Osteoblast (primary cell): ENCODE data around the gene LRFN5. TPM values are rescaled to one million over a fixed set of nuclear protein-coding genes. Genes with fewer than 3 reads are reported as not detected.

ENCODE experiments used
- DNase-seq: peaks from one replicate; pipeline ENCODE4 v3.0.0; 2011; ENCODE audit warnings: low spot score, mixed read lengths; ENCODE audit not compliant: insufficient read length; ENCODE audit errors: missing footprints
- H2AFZ ChIP-seq: 2 replicates; pipeline ENCODE4 v1.6.0; 2011; ENCODE audit warnings: mild to moderate bottlenecking, low read length
- H3K27ac ChIP-seq: 2 replicates; pipeline ENCODE4 v1.5.1; 2011; ENCODE audit warnings: mild to moderate bottlenecking, low read depth, low read length, moderate library complexity
- H3K27me3 ChIP-seq: 2 replicates; pipeline ENCODE4 v1.6.0; 2012; ENCODE audit warnings: mild to moderate bottlenecking, control low read depth, inconsistent platforms, low read length, moderate library complexity; ENCODE audit not compliant: insufficient read depth
- H3K36me3 ChIP-seq: 2 replicates; pipeline ENCODE4 v1.5.1; 2011; ENCODE audit warnings: mild to moderate bottlenecking, low read length, control low read depth, moderate library complexity; ENCODE audit not compliant: insufficient read depth
- H3K4me1 ChIP-seq: 2 replicates; pipeline ENCODE4 v1.5.1; 2011; ENCODE audit warnings: mild to moderate bottlenecking, low read length, control low read depth, moderate library complexity; ENCODE audit not compliant: insufficient read depth
- H3K4me2 ChIP-seq: 2 replicates; pipeline ENCODE4 v1.6.0; 2011; ENCODE audit warnings: mild to moderate bottlenecking, low read length; ENCODE audit not compliant: insufficient read depth
- H3K4me3 ChIP-seq: fragments of 200-600 bp; sonication (generic); 3 replicates; pipeline ENCODE4 v1.5.1; 2012; ENCODE audit warnings: mild to moderate bottlenecking, low read length, inconsistent platforms; ENCODE audit not compliant: insufficient read depth
- H3K79me2 ChIP-seq: 2 replicates; pipeline ENCODE4 v1.6.0; 2012; ENCODE audit warnings: mild to moderate bottlenecking, low read length, control low read depth, inconsistent platforms; ENCODE audit not compliant: insufficient read depth
- H3K9me3 ChIP-seq: 2 replicates; pipeline ENCODE4 v1.5.1; 2011; ENCODE audit warnings: low read depth, low read length, control low read depth
- H4K20me1 ChIP-seq: 2 replicates; pipeline ENCODE4 v1.6.0; 2012; ENCODE audit warnings: mild to moderate bottlenecking, low read length, control low read depth; ENCODE audit not compliant: insufficient read depth
- CTCF ChIP-seq: IDR thresholded peaks from 2 replicates; pipeline ENCODE4 v1.5.1; 2011; ENCODE audit warnings: mild to moderate bottlenecking, low read depth, low read length, moderate library complexity; ENCODE audit errors: extremely low read depth
- total RNA-seq: library from RNA; depleted of rRNA; stranded (reverse); fragments of >200 nt; gene quantifications from 2 replicates; pipeline ENCODE4 v1.2.3, GENCODE V29; 2012

The LRFN5 gene
- total RNA-seq, 1 donor = 0.36 TPM

- TF ChIP-seq CTCF = no peak
- no peaks in the 10 kb centered on the region for H3K9me3 ChIP-seq
- H4K20me1 ChIP-seq = no peaks in the 10 kb centered on the region
- no peak overlapping the region for H3K27ac ChIP-seq
- no peak overlapping the region for H3K4me2 ChIP-seq
- no peak for DNase-seq
- H3K4me1 ChIP-seq = no peaks in the 10 kb centered on the region
- H3K27me3 ChIP-seq = no peaks in the 10 kb centered on the region
- no peaks in the 10 kb centered on the region for H3K36me3 ChIP-seq
- H3K79me2 ChIP-seq = no peaks in the 10 kb centered on the region
- H3K4me3 ChIP-seq = no peak overlapping the region
- H2AFZ ChIP-seq = no peak overlapping the region
These were observed 224.2 kb downstream of the LRFN5 start for GRCh38 chr14:41830714-41831406.

- no peaks in the 10 kb centered on the region for H3K27me3 ChIP-seq
- no peaks in the 10 kb centered on the region for H3K4me1 ChIP-seq
- no peaks in the 10 kb centered on the region for H3K79me2 ChIP-seq
- no peak overlapping the region for H3K4me2 ChIP-seq
- no peak overlapping the region for H2AFZ ChIP-seq
- no peaks in the 10 kb centered on the region for H4K20me1 ChIP-seq
- no peak for TF ChIP-seq CTCF
- no peak overlapping the region for H3K27ac ChIP-seq
- H3K4me3 ChIP-seq = no peak overlapping the region
- no peaks in the 10 kb centered on the region for H3K9me3 ChIP-seq
- no peak for DNase-seq
- no peaks in the 10 kb centered on the region for H3K36me3 ChIP-seq
These were observed 233.0 kb downstream of the LRFN5 start for GRCh38 chr14:41839661-41840060.

GRCh38 chr14:41859336-41859735 lies 252.7 kb downstream of the LRFN5 start:
- no peak overlapping the region for H3K4me3 ChIP-seq
- no peak for TF ChIP-seq CTCF
- H3K27me3 ChIP-seq = no peaks in the 10 kb centered on the region
- no peaks in the 10 kb centered on the region for H3K4me1 ChIP-seq
- H4K20me1 ChIP-seq = no peaks in the 10 kb centered on the region
- H3K9me3 ChIP-seq = peaks cover 2% of the 10 kb centered on the region
- no peak for DNase-seq
- H3K4me2 ChIP-seq = no peak overlapping the region
- no peak overlapping the region for H3K27ac ChIP-seq
- H3K36me3 ChIP-seq = no peaks in the 10 kb centered on the region
- H2AFZ ChIP-seq = no peak overlapping the region
- H3K79me2 ChIP-seq = no peaks in the 10 kb centered on the region

- no peaks in the 10 kb centered on the region for H3K27me3 ChIP-seq
- no peaks in the 10 kb centered on the region for H4K20me1 ChIP-seq
- H3K9me3 ChIP-seq = peaks cover 2% of the 10 kb centered on the region
- no peak overlapping the region for H3K4me2 ChIP-seq
- no peak overlapping the region for H2AFZ ChIP-seq
- no peaks in the 10 kb centered on the region for H3K4me1 ChIP-seq
- no peak overlapping the region for H3K27ac ChIP-seq
- no peak for TF ChIP-seq CTCF
- H3K4me3 ChIP-seq = no peak overlapping the region
- H3K79me2 ChIP-seq = no peaks in the 10 kb centered on the region
- DNase-seq = no peak
- H3K36me3 ChIP-seq = no peaks in the 10 kb centered on the region
These were observed 253.9 kb downstream of the LRFN5 start for GRCh38 chr14:41860586-41860985.
